GM12878 (cell line): ENCODE results near the gene KIFC3. TPM values are rescaled to one million over a fixed set of nuclear protein-coding genes. Genes with fewer than 3 reads are reported as not detected.

Experiments
- ATAC-seq: fragments of 200-7000 bp; cut with Tn5 transposase; 3 replicates; pipeline ENCODE4 v1.9.1; 2020; ENCODE audit warnings: mild to moderate bottlenecking, moderate library complexity
- BruUV-seq: library from RNA; stranded (reverse); fragments of 400-500 nt; replicated peaks from 2 replicates; lab custom pipeline; 2021; lab: Mats Ljungman, UMichigan
- CTCF ChIA-PET: fragments of 300-600 bp; sonication (Branson Sonifier 250); formaldehyde crosslinking; extraction: SDS; loops from one replicate; lab custom pipeline; 2021; ENCODE audit warnings: inconsistent platforms; lab: Yijun Ruan, JAX
- POLR2A ChIA-PET: fragments of 350-600 bp; formaldehyde crosslinking; extraction: SDS; loops from one replicate; lab custom pipeline; 2021; ENCODE audit warnings: inconsistent platforms; lab: Charles Lee
- RAD21 ChIA-PET: fragments of 300-600 bp; sonication (Branson Sonifier 250); formaldehyde crosslinking; loops from one replicate; lab custom pipeline; 2023; ENCODE audit warnings: antibody characterized with exemption; ENCODE audit not compliant: unreplicated experiment; lab: Charles Lee
- SMC1A ChIA-PET: fragments of 300-600 bp; sonication (Branson Sonifier 250); formaldehyde crosslinking; loops from one replicate; lab custom pipeline; 2023; ENCODE audit not compliant: unreplicated experiment, uncharacterized antibody; lab: Charles Lee
- DNase-seq: peaks from one replicate; pipeline ENCODE4 v3.0.0-alpha.2; 2011; ENCODE audit warnings: low read depth, low spot score
- FAIRE-seq: peaks from 3 replicates; lab custom pipeline; 2011; peaks lifted over from hg19 to GRCh38; lab: Jason Lieb, UNC
- H2AFZ ChIP-seq: 2 replicates; pipeline ENCODE4 v1.6.0; 2011; ENCODE audit warnings: low read depth, low read length, control low read depth; ENCODE audit not compliant: control insufficient read depth
- H3K27ac ChIP-seq: 2 replicates; pipeline ENCODE4 v1.5.1; 2011; ENCODE audit warnings: control low read depth; ENCODE audit not compliant: control insufficient read depth, insufficient read depth
- H3K27me3 ChIP-seq, 2 experiments: replicated peaks in 1 of 2; 2 replicates each; pipeline versions ENCODE4 v1.6.0 to v1.6.1; 2011; ENCODE audit warnings: low read length in 1 of 2; ENCODE audit not compliant: control insufficient read depth in 2 of 2, insufficient read depth in 2 of 2
- H3K36me3 ChIP-seq, 2 experiments: 2 replicates each; pipeline ENCODE4 v1.5.1; 2011; ENCODE audit warnings: low read length in 1 of 2; ENCODE audit not compliant: control insufficient read depth in 2 of 2, insufficient read depth in 2 of 2
- H3K4me1 ChIP-seq: 2 replicates; pipeline ENCODE4 v1.6.1; 2011; ENCODE audit warnings: mild to moderate bottlenecking, low read length, moderate library complexity, mixed read lengths; ENCODE audit not compliant: control insufficient read depth, insufficient read depth
- H3K4me2 ChIP-seq: 2 replicates; pipeline ENCODE4 v1.6.0; 2011; ENCODE audit warnings: control low read depth; ENCODE audit not compliant: control insufficient read depth, insufficient read depth
- H3K4me3 ChIP-seq: fragments of 200-600 bp; sonication (generic); 2 replicates; pipeline ENCODE4 v1.5.1; 2016
- H3K79me2 ChIP-seq: 2 replicates; pipeline ENCODE4 v1.6.0; 2011; ENCODE audit warnings: low read length; ENCODE audit not compliant: control insufficient read depth, insufficient read depth
- H3K9ac ChIP-seq: 2 replicates; pipeline ENCODE4 v1.8.0; 2011; ENCODE audit warnings: low read length, control low read depth, mixed read lengths; ENCODE audit not compliant: control insufficient read depth, insufficient read depth
- H3K9me3 ChIP-seq: replicated peaks from 3 replicates; pipeline ENCODE4 v1.5.1; 2011; ENCODE audit warnings: mild to moderate bottlenecking, low read length; ENCODE audit not compliant: control insufficient read depth, insufficient read depth
- H4K20me1 ChIP-seq: 2 replicates; pipeline ENCODE4 v1.6.0; 2011; ENCODE audit not compliant: control insufficient read depth, insufficient read depth
- CBX5 ChIP-seq: sonication (generic); IDR thresholded peaks from 2 replicates; pipeline ENCODE4 v1.6.1; 2016; ENCODE audit warnings: low read depth, moderate library complexity, mild to moderate bottlenecking, inconsistent platforms
- IKZF2 ChIP-seq, 2 experiments: fragments of 450-650 bp; IDR thresholded peaks; 2 replicates each; pipeline ENCODE4 v1.6.1; 2017; ENCODE audit warnings: mild to moderate bottlenecking in 2 of 2, moderate library complexity in 2 of 2
- JUND ChIP-seq: IDR thresholded peaks from 2 replicates; pipeline ENCODE4 v1.6.1; 2012; ENCODE audit warnings: low read depth, mild to moderate bottlenecking, low read length, improper control_type of control experiment, moderate library complexity
- NR2F1 ChIP-seq: fragments of 450-650 bp; conservative IDR thresholded peaks from 2 replicates; pipeline ENCODE4 v1.6.1; 2017; ENCODE audit warnings: mild to moderate bottlenecking
- RELB ChIP-seq: fragments of 450-650 bp; IDR thresholded peaks from 2 replicates; pipeline ENCODE4 v1.6.1; 2017; ENCODE audit warnings: low read depth, mild to moderate bottlenecking, moderate library complexity
- SUZ12 ChIP-seq: fragments of 200-600 bp; sonication (generic); IDR thresholded peaks from one replicate; pipeline ENCODE4 v1.6.1; 2018; ENCODE audit warnings: antibody characterized with exemption, mild to moderate bottlenecking; ENCODE audit not compliant: unreplicated experiment
- WGBS: methylation state at CpG from one replicate; pipeline ENCODE4 v1.1.6; 2016; ENCODE audit warnings: low lambda C conversion rate; ENCODE audit not compliant: insufficient replicate concordance, insufficient coverage; ENCODE audit errors: missing lambda C conversion rate; 5-methylcytosine and 5-hydroxymethylcytosine counted together
- in situ Hi-C: fragments of 300-500 bp; cut with MboI; formaldehyde crosslinking; loops from 9 replicates; pipeline ENCODE4 v1.14.3; 2018; ENCODE audit warnings: mixed read lengths
- intact Hi-C: fragments of 100-400 bp; cut with micrococcal nuclease; formaldehyde crosslinking; loops from one replicate; pipeline ENCODE4 v1.14.2; 2022; ENCODE audit not compliant: unreplicated experiment
- polyA plus RNA-seq, 11 experiments: library from polyadenylated mRNA; depleted of rRNA in 4 of 11; unstranded in 6 of 11; stranded (reverse) in 5 of 11; fragments of >200 nt; fragmentation: Nextera tagmentation in 4 of 11; fragmentation: Illumina TruSeq in 1 of 11; extraction: Ambion mirVana in 4 of 11; extraction: Trizol in 1 of 11; gene quantifications; 1 replicate in 1 of 11; 2 replicates in 10 of 11; pipeline versions ENCODE4 v1.2.1 to v1.2.3, GENCODE V29; 2011 to 2016; ENCODE audit warnings: inconsistent platforms in 2 of 11, missing spikeins in 2 of 11, low read depth in 1 of 11
- total RNA-seq, 4 experiments: library from RNA; depleted of rRNA in 3 of 4; stranded (reverse); fragments of >200 nt in 3 of 4; fragmentation: Illumina TruSeq in 1 of 4; extraction: Trizol in 1 of 4; gene quantifications; 2 replicates each; pipeline versions ENCODE4 v1.2.1 to v1.2.3, GENCODE V29; 2013 to 2021
- TF ChIP-seq, protein P1 (sequence below): fragments of 450-650 bp; conservative IDR thresholded peaks from 2 replicates; pipeline ENCODE4 v1.6.1; 2017; ENCODE audit warnings: mild to moderate bottlenecking, moderate library complexity

Gene KIFC3
- total and polyA plus RNA-seq, 10 of the 15 experiments (the other 5 are each of a cell fraction or from before 2014, with no cell fraction given): 0.22 to 1.3 (median 0.26) TPM; not detected in 3

DNA sequence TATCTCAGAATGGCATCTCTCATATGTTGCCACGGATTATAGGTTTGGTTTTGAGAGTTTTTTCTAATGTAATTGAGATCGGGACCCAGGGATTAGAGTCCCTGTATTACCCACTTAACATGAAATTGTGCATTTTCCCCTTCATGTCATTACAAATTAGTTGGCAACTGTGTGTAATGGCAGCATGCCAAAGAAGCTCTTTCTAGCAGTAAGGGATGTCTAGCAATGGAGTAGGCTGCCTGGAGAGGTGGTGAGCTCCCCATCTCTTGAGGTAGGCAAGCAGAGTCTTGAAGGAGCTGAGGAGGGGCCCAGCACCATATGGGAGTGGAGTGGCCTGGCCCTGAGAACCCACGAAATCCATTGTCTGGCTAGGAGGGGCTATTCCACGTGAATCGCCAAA lies 76.7 kb downstream of the KIFC3 start:
- no peaks in the 10 kb centered on the region for H3K79me2 ChIP-seq
- no peaks in the 10 kb centered on the region for H4K20me1 ChIP-seq
- intact Hi-C loops: no loop called here
- in situ Hi-C loops: no loop called here
- H3K4me3 ChIP-seq: no peak overlapping the region
- no peak overlapping the region for H3K4me2 ChIP-seq
- no peak for DNase-seq
- ChIA-PET SMC1A (interaction anchor here (2.6 kb wide), 1 partner anchor 10 kb away, joined by 12 read pairs; the partner anchor contains the start of gene KATNB1), POLR2A (no interaction called here), CTCF (interaction anchor here (1.3 to 1.4 kb wide), 2 partner anchors 76 to 149 kb away, joined by 3 to 4 read pairs; no protein-coding TSS in a partner anchor), RAD21 (interaction anchor here (1.1 to 1.5 kb wide), 2 partner anchors 10 to 25 kb away, joined by 4 to 5 read pairs; partner anchors contain the start of gene KATNB1)
- H3K27ac ChIP-seq: no peak overlapping the region
- ATAC-seq: peak; percentile 10; the same call in 1 of the 3 replicates
- FAIRE-seq: no peak
- no peaks in the 10 kb centered on the region for H3K4me1 ChIP-seq
- no peaks in the 10 kb centered on the region for H3K27me3 ChIP-seq
- no TSS peak for BruUV-seq
- 43% methylated on average over 5 of the region's 5 CpGs for WGBS
- H3K9ac ChIP-seq: no peak overlapping the region
- H3K9me3 ChIP-seq: no peaks in the 10 kb centered on the region
- H2AFZ ChIP-seq: no peak overlapping the region
- no peaks in the 10 kb centered on the region for H3K36me3 ChIP-seq
- TF ChIP-seq, protein P1, sequence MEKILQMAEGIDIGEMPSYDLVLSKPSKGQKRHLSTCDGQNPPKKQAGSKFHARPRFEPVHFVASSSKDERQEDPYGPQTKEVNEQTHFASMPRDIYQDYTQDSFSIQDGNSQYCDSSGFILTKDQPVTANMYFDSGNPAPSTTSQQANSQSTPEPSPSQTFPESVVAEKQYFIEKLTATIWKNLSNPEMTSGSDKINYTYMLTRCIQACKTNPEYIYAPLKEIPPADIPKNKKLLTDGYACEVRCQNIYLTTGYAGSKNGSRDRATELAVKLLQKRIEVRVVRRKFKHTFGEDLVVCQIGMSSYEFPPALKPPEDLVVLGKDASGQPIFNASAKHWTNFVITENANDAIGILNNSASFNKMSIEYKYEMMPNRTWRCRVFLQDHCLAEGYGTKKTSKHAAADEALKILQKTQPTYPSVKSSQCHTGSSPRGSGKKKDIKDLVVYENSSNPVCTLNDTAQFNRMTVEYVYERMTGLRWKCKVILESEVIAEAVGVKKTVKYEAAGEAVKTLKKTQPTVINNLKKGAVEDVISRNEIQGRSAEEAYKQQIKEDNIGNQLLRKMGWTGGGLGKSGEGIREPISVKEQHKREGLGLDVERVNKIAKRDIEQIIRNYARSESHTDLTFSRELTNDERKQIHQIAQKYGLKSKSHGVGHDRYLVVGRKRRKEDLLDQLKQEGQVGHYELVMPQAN: no peak
- no peak for TF ChIP-seq JUND
- TF ChIP-seq CBX5: no peak

DNA sequence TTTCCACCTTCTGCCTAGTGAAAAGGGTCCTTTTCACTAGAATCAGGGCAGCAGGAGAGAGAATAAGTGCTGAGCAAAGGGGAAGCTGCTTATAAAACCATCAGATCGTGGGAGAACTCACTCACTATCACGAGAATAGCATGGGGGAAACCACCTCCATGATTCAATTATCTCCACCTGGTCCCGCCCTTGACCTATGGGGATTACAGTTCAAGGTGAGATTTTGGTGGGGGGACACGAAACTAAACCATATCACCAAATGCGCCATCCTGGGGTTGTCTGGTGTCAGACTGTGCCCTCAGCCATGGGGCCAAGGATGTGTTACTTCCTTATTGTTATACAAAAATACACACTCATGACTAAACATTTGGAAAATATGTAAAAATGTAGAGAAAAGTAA lies 77.1 kb downstream of the KIFC3 start:
- Histone ChIP-seq H4K20me1 (no peaks in the 10 kb centered on the region), H3K36me3 (no peaks in the 10 kb centered on the region), H3K4me1 (no peaks in the 10 kb centered on the region), H3K4me2 (no peak overlapping the region), H2AFZ (no peak overlapping the region), H3K4me3 (no peak overlapping the region), H3K27me3 (no peaks in the 10 kb centered on the region), H3K79me2 (no peaks in the 10 kb centered on the region), H3K9ac (no peak overlapping the region), H3K9me3 (no peaks in the 10 kb centered on the region), H3K27ac (no peak overlapping the region)
- peak; percentile 82 for TF ChIP-seq NR2F1
- no peak for TF ChIP-seq SUZ12
- peak in 1 of 2 experiments; percentile 17; a peak in 1 of 4 replicates for TF ChIP-seq IKZF2 (IDR thresholded peaks at IDR 0.05)
- 0 out of 2 replicates have a peak, but pooled peaks have one; percentile 24 for TF ChIP-seq RELB
- intact Hi-C loops: no loop called here
- CTCF ChIA-PET: interaction anchor here (1.3 kb wide), 1 partner anchor 76 kb away, joined by 4 read pairs; no protein-coding TSS in a partner anchor
- SMC1A ChIA-PET: interaction anchor here (0.7 to 2.6 kb wide), 2 partner anchors 11 to 76 kb away, joined by 3 to 12 read pairs; partner anchors contain the start of gene KATNB1
- FAIRE-seq (peak; percentile 41), ATAC-seq (peak; percentile 52), DNase-seq (no peak)
- no TSS peak for BruUV-seq
- POLR2A ChIA-PET: no interaction called here
- RAD21 ChIA-PET: interaction anchor here (1.0 to 1.5 kb wide), 2 partner anchors 10 to 124 kb away, joined by 3 to 4 read pairs; partner anchors contain the start of gene KATNB1
- WGBS: 9% methylated on average over 5 of the region's 5 CpGs
- in situ Hi-C loops: no loop called here
